Activated naive CD8-positive, alpha-beta T cell treated with anti-CD3 and anti-CD28 coated beads, Interleukin-2, amount 10 ng/mL, durations not matched to agents 7 days and 5 days (primary cell): ENCODE measurements around the gene OTOS. TPM values are rescaled to one million over a fixed set of nuclear protein-coding genes. Genes with fewer than 3 reads are reported as not detected.
A peak's percentile ranks its signal among the peaks of the same experiment; 100 is the strongest.

Source experiments
- ATAC-seq: fragments of 150-1000 bp; cut with Tn5 transposase; one replicate; pipeline ENCODE4 v1.10.0; 2021; ENCODE audit warnings: low read depth, moderate library complexity
- POLR2A ChIA-PET: fragments of 350-600 bp; sonication (Branson Sonifier 250); formaldehyde crosslinking; loops from one replicate; lab custom pipeline; 2021; ENCODE audit warnings: antibody characterized with exemption; lab: Charles Lee
- DNase-seq: peaks from one replicate; pipeline ENCODE4 v3.0.0; 2021
- H3K27ac Mint-ChIP-seq: one replicate; pipeline ENCODE4 v1.8.0; 2022; ENCODE audit warnings: mild to moderate bottlenecking, mixed read lengths
- H3K27me3 Mint-ChIP-seq: one replicate; pipeline ENCODE4 v1.8.0; 2022; ENCODE audit warnings: mild to moderate bottlenecking, moderate library complexity, mixed read lengths
- H3K36me3 Mint-ChIP-seq: one replicate; pipeline ENCODE4 v1.8.0; 2021; ENCODE audit warnings: mild to moderate bottlenecking, mixed read lengths
- H3K4me1 Mint-ChIP-seq: one replicate; pipeline ENCODE4 v1.8.0; 2021; ENCODE audit warnings: mixed read lengths
- H3K4me3 Mint-ChIP-seq: one replicate; pipeline ENCODE4 v1.8.0; 2022; ENCODE audit warnings: mild to moderate bottlenecking, moderate library complexity, mixed read lengths
- H3K9me3 Mint-ChIP-seq: one replicate; pipeline ENCODE4 v1.8.0; 2021; ENCODE audit warnings: mixed read lengths
- total RNA-seq, 2 experiments: library from RNA; stranded (reverse); gene quantifications; one replicate each; pipeline ENCODE4 v1.2.3, GENCODE V29; 2021

The OTOS gene
- total RNA-seq, 2 experiments from 2014 or later = not detected

DNA sequence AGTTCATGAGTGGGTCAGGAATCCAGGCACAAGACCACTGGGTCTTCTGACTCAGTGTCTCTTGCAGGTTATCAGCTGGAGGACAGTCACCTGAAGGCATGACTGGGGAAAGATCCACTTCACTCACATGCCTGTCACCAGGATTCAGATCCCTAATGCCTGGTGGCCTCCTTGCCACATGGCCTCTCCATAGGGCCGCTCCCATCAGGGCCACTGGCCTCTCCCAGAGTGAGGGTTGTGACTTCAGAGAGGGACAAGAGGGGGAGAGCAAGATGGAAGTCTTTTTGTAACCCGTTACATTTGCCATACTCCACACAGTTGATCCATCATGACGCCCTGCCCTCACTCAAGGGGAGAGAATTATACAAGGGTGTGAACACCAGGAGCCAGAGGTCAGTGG, 13.0 kb upstream of the OTOS start:
- Mint-ChIP-seq H3K36me3 (no peaks in the 10 kb centered on the region), H3K27ac (no peak overlapping the region), H3K9me3 (no peaks in the 10 kb centered on the region), H3K27me3 (peaks cover 2% of the 10 kb centered on the region), H3K4me1 (no peaks in the 10 kb centered on the region), H3K4me3 (no peak overlapping the region)
- POLR2A ChIA-PET = no interaction called here
- DNase-seq (no peak), ATAC-seq (no peak)

GRCh38 chr2:240151477-240152031, 11.1 kb upstream of the OTOS start:
- Mint-ChIP-seq H3K4me3 (no peak overlapping the region), H3K36me3 (peaks cover 1% of the 10 kb centered on the region), H3K27ac (no peak overlapping the region), H3K4me1 (peaks cover 2% of the 10 kb centered on the region), H3K27me3 (peaks cover 2% of the 10 kb centered on the region), H3K9me3 (peaks cover 8% of the 10 kb centered on the region)
- POLR2A ChIA-PET = no interaction called here
- ATAC-seq = no peak
- no peak for DNase-seq

DNA sequence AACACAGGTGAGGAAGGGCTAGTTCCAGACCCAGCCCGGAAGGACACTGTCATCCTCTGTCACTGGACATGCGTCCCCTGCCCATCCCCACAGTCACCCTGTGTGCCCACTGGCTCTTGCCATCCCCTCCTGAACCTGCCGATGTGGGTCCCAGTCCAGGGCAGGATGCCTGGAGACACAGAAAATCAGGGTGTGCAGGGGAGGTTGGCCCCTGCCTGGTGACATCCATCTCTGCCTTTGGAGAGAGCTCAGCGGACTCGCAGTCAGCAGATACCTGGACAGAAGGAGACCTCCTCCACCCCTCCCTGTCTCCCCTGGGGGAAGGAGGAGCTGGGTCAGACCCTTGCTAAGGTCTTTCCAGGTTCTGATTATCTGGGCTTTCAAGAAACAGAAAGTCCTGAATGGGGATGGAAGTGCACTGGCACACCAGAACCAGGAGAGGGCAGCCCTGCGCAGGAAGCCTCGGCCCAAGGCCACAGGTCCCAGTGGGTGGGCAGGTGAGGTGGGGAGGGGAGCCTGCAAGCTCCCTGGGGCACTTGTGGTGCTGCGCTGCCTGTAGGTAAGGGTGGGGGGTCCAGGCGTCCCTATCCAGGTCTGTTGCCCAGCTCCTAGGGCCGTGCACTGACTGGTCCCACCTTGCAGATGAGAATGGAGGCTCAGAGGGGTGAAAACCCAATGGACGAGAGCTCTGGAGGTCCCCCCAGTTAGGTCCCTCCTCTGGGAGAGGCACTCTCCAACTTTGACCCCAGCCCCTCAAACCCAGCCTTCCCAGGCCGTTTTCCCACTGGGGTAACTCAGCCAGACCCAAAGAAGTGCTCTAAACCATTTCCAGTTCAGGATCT, 9.7 kb upstream of the OTOS start:
- Mint-ChIP-seq H3K27ac (no peak overlapping the region), H3K9me3 (peaks cover 8% of the 10 kb centered on the region), H3K27me3 (peaks cover 2% of the 10 kb centered on the region), H3K4me3 (no peak overlapping the region), H3K4me1 (peaks cover 2% of the 10 kb centered on the region), H3K36me3 (peaks cover 1% of the 10 kb centered on the region)
- ATAC-seq (peak; percentile 67), DNase-seq (peak; percentile 57)
- POLR2A ChIA-PET = interaction anchor here (1.2 kb wide), 1 partner anchor 286 kb away, joined by 3 read pairs; no protein-coding TSS in a partner anchor

GRCh38 chr2:240147911-240148587, 7.6 kb upstream of the OTOS start:
- peaks cover 8% of the 10 kb centered on the region for H3K9me3 Mint-ChIP-seq
- peaks cover 2% of the 10 kb centered on the region for H3K4me1 Mint-ChIP-seq
- H3K27me3 Mint-ChIP-seq = peaks cover 2% of the 10 kb centered on the region
- no peak for ATAC-seq
- DNase-seq = no peak
- H3K27ac Mint-ChIP-seq = peak overlapping the region; percentile 68
- no peak overlapping the region for H3K4me3 Mint-ChIP-seq
- POLR2A ChIA-PET = no interaction called here
- H3K36me3 Mint-ChIP-seq = peaks cover 1% of the 10 kb centered on the region

- H3K4me3 Mint-ChIP-seq = no peak overlapping the region
- DNase-seq (no peak), ATAC-seq (no peak)
- H3K27me3 Mint-ChIP-seq = no peaks in the 10 kb centered on the region
- peaks cover 8% of the 10 kb centered on the region for H3K9me3 Mint-ChIP-seq
- H3K36me3 Mint-ChIP-seq = peaks cover 1% of the 10 kb centered on the region
- peaks cover 2% of the 10 kb centered on the region for H3K4me1 Mint-ChIP-seq
- POLR2A ChIA-PET = no interaction called here
- peak overlapping the region; percentile 63 for H3K27ac Mint-ChIP-seq
These were observed 6.9 kb upstream of the OTOS start for GRCh38 chr2:240147382-240147781.

GRCh38 chr2:240146627-240147278, 6.3 kb upstream of the OTOS start:
- Mint-ChIP-seq H3K4me3 (no peak overlapping the region), H3K36me3 (peaks cover 1% of the 10 kb centered on the region), H3K9me3 (peaks cover 8% of the 10 kb centered on the region), H3K27ac (peak overlapping the region; percentile 19), H3K27me3 (no peaks in the 10 kb centered on the region), H3K4me1 (peaks cover 2% of the 10 kb centered on the region)
- POLR2A ChIA-PET = no interaction called here
- DNase-seq (no peak), ATAC-seq (no peak)

DNA sequence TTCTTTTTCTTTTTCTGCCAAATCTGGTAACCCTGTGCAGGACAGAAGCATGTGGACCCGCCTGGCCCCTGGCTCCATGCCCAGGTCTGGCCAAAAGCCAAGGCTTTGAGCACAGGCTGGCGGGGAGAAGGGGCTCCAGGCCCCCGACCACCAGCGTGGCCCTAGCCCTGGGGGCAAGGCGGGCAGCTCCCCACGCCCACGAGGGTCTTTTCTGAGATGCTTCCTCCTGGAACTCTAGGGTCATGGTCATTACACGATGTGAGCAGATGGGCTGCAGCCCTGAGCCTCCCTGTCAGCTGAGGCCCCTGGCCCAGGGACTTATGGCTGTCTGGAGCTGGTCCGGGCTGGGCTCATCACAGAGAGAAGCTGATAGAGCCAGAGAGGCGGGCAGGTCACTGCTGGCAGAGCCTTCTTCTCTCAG, 5.7 kb upstream of the OTOS start:
- DNase-seq (no peak), ATAC-seq (no peak)
- H3K4me3 Mint-ChIP-seq = no peak overlapping the region
- no peak overlapping the region for H3K27ac Mint-ChIP-seq
- H3K9me3 Mint-ChIP-seq = peaks cover 8% of the 10 kb centered on the region
- no peaks in the 10 kb centered on the region for H3K27me3 Mint-ChIP-seq
- H3K36me3 Mint-ChIP-seq = peaks cover 1% of the 10 kb centered on the region
- POLR2A ChIA-PET = no interaction called here
- peaks cover 2% of the 10 kb centered on the region for H3K4me1 Mint-ChIP-seq

DNA sequence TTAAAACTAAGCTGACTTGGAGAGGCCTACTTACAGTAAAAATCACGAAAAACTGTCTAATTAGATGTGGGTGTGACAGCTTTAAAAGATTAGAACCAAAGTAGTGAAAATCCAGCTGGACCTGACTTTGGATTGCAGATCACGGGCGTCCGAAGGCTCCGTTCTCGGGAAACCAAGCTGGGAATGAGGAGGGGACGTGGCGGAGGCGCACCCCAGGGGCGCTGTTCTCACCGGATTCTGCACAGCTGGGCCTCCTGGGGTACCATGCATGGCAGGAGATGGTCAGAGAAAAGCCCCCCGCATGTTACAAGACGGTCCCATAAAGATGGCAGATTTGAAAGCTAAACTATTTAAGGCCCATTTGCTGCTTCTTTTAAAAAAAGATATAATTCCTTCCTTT, 5.0 kb upstream of the OTOS start:
- H3K9me3 Mint-ChIP-seq = peaks cover 8% of the 10 kb centered on the region
- ATAC-seq (no peak), DNase-seq (no peak)
- POLR2A ChIA-PET = no interaction called here
- H3K27ac Mint-ChIP-seq = no peak overlapping the region
- H3K4me1 Mint-ChIP-seq = peaks cover 2% of the 10 kb centered on the region
- H3K27me3 Mint-ChIP-seq = no peaks in the 10 kb centered on the region
- peaks cover 1% of the 10 kb centered on the region for H3K36me3 Mint-ChIP-seq
- H3K4me3 Mint-ChIP-seq = no peak overlapping the region

DNA sequence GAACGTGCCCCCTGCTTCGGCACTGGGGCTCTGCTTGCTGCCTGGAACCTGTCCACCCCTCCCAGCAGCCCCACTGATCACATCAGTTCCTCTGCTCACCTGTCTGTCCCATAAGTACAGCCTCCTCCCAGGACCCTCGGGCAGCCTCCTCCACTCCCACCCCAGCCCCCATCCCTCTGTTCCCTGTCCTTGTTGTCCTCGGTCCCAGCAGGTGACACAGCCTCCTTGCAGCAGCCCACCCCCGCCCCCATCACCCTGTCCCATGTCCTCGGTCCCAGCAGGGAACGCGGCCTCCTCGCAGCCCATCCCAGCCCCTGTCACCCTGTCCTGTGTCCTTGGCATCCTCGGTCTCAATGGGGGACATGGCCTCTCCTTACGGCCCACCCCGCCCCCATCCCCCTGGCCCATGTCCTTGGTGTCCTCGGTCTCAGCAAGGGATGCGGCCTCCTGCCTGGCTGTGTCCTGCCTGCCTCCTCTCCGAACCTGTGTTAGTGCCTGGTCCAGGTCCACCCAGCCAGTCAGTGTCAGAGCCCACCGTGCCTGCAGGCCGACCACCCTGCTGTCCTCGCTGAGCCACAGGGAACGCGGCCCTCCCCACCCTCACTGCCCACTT, 4.3 kb upstream of the OTOS start:
- H3K36me3 Mint-ChIP-seq = peaks cover 1% of the 10 kb centered on the region
- H3K4me1 Mint-ChIP-seq = peaks cover 2% of the 10 kb centered on the region
- no peaks in the 10 kb centered on the region for H3K27me3 Mint-ChIP-seq
- no peak for ATAC-seq
- H3K4me3 Mint-ChIP-seq = no peak overlapping the region
- H3K9me3 Mint-ChIP-seq = peaks cover 8% of the 10 kb centered on the region
- POLR2A ChIA-PET = no interaction called here
- no peak overlapping the region for H3K27ac Mint-ChIP-seq
- no peak for DNase-seq

DNA sequence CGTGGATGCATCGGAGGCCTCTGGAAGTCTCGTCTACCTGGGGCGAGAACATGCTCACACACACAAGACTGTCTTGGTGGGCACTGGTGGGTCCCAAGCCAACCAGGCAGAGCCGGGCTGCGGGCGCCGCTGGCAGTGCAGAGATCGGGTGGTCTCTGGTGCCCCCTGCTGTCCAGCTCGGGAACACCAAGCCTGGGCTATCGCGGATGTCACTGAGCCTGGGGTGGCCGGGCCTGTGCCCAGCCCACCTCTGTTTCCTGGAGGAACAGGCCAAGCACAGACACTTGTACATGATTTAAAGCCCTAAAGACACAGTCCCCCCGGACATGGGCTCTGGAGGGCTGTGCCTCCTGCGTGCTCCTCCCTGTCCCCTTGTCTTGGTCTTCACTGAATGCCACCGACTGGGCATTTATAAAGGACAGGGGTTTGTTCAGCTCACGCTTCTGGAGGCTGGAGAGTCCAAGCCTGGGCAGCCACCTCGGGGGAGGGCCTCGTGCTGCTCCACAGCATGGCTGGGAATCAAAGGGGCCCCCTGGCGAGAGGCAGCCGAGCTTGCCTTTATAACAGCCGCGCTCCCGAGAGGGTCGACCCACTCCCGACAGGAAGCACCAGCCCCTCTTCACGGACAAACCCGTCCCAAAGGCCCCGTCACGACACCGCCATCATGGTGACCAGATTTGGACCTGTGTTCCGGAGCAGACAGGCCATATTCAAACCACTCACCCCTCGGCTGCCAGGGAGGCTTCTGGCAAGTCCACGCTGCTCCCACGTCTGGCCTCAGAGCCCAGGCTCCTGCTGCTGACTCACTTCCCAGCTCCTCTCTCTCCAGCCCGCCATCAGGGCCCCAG, 3.6 kb upstream of the OTOS start:
- no peak overlapping the region for H3K27ac Mint-ChIP-seq
- no peak overlapping the region for H3K4me3 Mint-ChIP-seq

GRCh38 chr2:240143276-240143675, 2.8 kb upstream of the OTOS start:
- Mint-ChIP-seq H3K4me1 (peaks cover 2% of the 10 kb centered on the region), H3K36me3 (peaks cover 1% of the 10 kb centered on the region), H3K4me3 (no peak overlapping the region), H3K27me3 (no peaks in the 10 kb centered on the region), H3K9me3 (peaks cover 8% of the 10 kb centered on the region), H3K27ac (no peak overlapping the region)
- ATAC-seq = no peak
- POLR2A ChIA-PET = interaction anchor here (1.3 kb wide), 1 partner anchor 118 kb away, joined by 3 read pairs; no protein-coding TSS in a partner anchor
- DNase-seq = no peak

More for the DNA sequence above, 3.6 kb upstream of the OTOS start:
- DNase-seq (peak; percentile 89), ATAC-seq (peak; percentile 84)
- H3K9me3 Mint-ChIP-seq = peaks cover 8% of the 10 kb centered on the region
- POLR2A ChIA-PET = no interaction called here
- H3K4me1 Mint-ChIP-seq = peaks cover 2% of the 10 kb centered on the region
- H3K27me3 Mint-ChIP-seq = no peaks in the 10 kb centered on the region
- peaks cover 1% of the 10 kb centered on the region for H3K36me3 Mint-ChIP-seq

DNA sequence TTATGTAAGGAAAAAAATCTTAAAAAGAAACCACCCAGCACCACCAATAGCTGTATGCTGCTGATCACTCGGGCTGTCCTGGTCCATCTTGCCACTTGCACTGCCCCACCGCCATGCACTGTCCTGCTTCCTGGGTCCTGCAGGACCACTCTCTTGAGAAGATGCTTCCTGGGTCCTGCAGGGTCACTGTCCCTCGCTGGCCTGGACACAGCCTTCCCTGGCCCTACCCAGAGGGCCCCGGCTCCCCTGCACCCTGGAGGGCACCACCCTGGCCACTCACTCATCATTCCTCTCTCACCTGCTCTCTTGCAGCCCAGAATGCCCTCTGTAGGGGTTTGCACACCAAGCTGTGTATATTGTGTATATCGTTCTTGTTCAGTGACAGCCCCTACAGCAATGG, 2.4 kb upstream of the OTOS start:
- Mint-ChIP-seq H3K4me1 (peaks cover 2% of the 10 kb centered on the region), H3K27ac (no peak overlapping the region)

More for the DNA sequence above, 2.4 kb upstream of the OTOS start:
- POLR2A ChIA-PET = interaction anchor here (1.3 kb wide), 1 partner anchor 117 kb away, joined by 3 read pairs; no protein-coding TSS in a partner anchor
- Mint-ChIP-seq H3K4me3 (no peak overlapping the region), H3K36me3 (peaks cover 1% of the 10 kb centered on the region), H3K9me3 (peaks cover 8% of the 10 kb centered on the region), H3K27me3 (no peaks in the 10 kb centered on the region)
- peak; percentile 20 for DNase-seq
- ATAC-seq = no peak
